GM21619 (cell line): ENCODE results near the gene INSIG1.

Source experiments
- ATAC-seq: cut with Tn5 transposase; IDR thresholded peaks from one replicate; pipeline ENCODE4 v1.9.1; 2021; ENCODE audit not compliant: unreplicated experiment

INSIG1 gene

GRCh38 chr7:155284496-155285274 lies 13.0 kb upstream of the INSIG1 start:
- no peak for ATAC-seq

- ATAC-seq = no peak
Observed at GRCh38 chr7:155285423-155285822, 12.3 kb upstream of the INSIG1 start.

DNA sequence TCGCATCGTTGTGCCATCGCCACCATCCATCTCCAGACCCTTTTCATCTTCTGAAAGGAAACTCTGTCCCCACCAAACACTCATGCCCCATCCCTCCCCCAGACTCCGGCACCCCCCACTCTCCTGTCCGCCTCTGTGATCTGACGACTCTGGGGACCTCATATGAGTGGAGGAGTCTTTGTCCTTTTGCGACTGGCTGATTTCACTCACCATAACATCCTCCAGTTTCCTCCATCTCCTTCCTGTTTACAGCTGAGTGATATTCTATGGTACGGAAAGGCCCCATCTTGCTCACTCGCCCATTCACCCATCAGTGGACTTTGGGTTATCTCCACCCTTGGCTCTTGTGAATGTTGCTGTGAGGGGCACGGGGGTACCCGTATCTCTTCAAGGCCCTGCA lies 11.8 kb upstream of the INSIG1 start:
- no peak for ATAC-seq

- ATAC-seq = no peak
Observed at GRCh38 chr7:155286686-155287085, 11.0 kb upstream of the INSIG1 start.

DNA sequence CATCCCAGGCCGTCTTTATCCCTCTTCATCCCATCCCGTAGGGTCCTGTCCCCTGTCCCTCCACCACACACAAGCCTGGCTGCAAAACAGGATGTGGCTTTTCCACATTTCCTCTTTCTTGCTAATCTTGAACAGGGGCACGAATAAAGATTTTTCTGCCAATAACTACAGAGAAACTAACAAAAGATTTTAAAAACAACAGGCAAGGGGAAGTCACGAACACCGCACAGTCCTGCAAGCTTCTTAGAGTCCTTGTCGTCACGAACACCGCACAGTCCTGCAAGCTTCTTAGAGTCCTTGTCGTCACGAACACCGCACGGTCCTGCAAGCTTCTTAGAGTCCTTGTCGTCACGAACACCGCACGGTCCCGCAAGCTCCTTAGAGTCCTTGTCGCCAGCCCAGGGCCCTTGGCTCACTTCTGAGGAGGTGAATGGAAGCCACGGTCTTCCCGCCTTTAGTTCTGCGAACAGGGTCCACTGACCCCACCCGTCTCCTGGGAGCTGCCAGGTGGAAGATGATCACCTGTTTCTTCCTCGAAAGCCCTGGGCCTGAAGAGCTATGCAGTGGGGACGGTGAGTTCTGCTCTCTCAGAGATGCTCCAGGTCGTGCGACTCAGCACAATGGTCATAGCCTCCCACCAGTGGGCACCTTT lies 10.3 kb upstream of the INSIG1 start:
- ATAC-seq = no peak

DNA sequence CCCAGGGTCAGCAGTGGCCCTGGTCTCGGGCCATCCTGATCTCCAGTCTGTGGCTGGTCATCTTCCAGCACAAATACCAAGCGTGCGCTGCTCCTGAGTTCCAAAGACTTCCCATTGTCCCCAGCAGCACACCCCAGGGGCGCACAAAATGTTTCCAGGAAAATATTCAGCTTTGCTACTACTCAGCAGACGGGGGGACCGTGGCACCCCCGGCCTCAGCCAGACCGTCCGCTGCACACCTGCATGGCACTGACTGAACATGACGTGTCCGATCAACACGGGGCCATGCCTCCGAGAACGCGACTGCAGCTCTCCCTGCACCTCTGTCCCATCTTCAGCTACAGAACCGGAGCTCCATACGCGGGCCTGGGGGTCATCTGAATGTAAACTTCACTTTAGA lies 9.6 kb upstream of the INSIG1 start:
- no peak for ATAC-seq

DNA sequence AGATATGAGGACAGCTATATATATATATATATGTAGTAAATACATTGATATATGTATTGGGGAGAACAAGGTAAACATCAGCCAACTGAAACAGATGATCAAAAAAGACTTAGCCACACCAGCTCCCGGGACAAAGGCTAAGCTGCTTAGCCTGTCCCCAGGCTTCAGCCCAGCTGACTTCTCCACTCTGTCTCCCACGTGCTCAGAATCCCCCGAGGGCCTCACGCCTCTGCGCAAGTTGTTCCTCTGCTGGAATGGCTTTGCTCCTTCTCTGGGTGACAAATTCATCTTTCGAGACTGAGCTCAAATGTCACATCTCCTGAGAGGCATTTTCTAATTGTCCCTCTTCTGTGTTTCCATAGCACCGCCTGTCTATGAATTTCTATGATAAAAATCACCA lies 8.6 kb upstream of the INSIG1 start:
- no peak for ATAC-seq

- ATAC-seq = no peak
Observed at GRCh38 chr7:155289949-155290501, 7.7 kb upstream of the INSIG1 start.

- ATAC-seq = no peak
Observed at GRCh38 chr7:155291045-155291530, 6.6 kb upstream of the INSIG1 start.

DNA sequence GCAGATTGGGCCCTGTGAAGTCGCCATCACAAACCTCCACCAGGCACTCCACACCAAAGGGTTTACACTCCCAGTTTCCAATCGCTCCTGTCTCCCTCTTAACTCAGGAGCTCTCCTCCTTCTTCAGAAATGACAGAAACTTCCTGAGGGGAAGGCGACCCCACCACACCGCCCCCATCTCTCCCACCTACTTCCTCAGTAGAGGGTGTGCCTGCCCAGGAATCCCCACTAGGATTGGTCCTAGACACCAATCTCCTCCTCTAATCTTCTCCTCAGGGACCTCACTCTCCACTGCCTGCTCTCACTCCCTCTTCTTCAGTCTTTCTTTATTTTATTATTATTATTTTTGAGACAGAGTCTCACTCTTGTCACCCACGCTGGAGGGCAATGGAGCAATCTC lies 5.9 kb upstream of the INSIG1 start:
- ATAC-seq = no peak

GRCh38 chr7:155292680-155293226 lies 4.9 kb upstream of the INSIG1 start:
- no peak for ATAC-seq

DNA sequence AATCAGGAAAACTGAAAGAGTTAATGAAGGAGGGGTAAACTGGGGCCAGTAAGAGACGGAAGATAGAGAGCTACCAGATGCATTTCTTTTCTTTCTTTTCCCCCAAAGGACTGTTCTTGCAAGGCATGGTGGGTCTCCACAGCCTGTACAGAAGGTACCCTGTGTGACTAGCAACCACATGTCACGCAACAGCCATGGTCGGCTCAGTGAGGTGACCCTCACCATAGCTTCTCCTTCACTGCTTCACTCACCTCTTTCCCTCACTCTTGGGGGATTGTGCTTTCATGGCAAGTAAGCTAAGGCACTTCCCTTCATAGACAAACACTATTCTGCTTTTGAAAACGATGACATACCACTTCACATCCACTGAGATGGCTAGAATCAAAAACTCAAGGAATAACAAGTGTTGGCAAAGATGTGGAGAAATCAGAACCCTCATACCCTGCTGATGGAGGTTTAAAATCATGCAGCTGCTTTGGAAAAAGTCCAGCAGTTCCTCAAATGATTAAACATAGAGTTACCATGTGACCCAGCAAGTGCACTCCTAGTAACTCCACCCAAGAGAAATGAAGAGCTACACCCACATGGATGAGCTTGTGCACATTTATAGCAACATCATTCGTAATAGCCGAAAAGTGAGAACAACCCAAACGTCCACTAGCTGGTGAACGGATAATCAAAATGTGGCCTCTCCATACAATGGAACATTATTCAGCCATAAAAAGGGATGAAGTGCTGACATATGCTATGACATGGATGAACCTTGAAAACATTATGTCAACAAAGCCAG lies 3.8 kb upstream of the INSIG1 start:
- no peak for ATAC-seq

GRCh38 chr7:155294511-155294778 lies 3.2 kb upstream of the INSIG1 start:
- no peak for ATAC-seq

DNA sequence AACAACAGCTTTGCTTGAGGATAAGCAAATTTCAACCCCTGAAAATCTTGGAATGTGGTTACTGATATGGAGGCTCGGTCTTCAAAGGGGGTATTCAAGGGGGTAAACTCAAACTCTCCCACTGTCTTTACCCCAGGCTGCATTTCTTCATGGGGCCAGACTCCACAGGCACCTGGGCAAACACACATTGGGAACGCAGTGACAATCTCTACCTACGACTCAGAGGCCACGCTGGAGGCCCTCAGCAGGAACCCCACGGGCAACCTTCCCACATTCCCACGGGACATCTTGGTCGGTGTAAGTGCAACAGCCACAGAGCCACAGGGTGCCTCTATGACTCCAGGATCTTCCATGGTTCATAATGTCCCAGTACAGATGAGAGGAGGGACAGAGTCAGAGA lies 2.2 kb upstream of the INSIG1 start:
- ATAC-seq = no peak

- no peak for ATAC-seq
Observed at GRCh38 chr7:155296006-155296787, 1.5 kb upstream of the INSIG1 start.

- ATAC-seq = peak; percentile 13
Observed at GRCh38 chr7:155296788-155297516, 726 bp upstream of the INSIG1 start.

DNA sequence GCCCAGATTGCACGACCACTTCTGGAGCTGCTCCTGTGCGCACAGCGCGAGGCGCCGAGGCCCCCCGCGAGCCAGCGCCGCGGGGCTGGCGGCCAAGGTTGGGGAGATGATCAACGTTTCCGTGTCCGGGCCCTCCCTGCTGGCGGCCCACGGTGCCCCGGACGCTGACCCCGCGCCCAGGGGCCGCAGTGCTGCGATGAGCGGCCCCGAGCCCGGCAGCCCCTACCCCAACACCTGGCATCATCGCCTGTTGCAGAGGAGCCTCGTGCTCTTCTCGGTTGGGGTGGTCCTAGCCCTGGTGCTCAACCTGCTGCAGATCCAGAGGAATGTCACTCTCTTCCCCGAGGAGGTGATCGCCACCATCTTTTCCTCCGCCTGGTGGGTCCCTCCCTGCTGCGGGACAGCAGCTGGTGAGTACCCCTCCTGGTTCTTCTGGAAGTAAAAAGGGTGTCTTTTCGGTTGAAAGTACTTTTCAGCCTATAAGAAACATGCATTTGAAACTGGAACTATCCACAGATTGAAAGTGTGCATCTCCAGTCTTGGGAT lies 683 bp downstream of the INSIG1 start:
- peak; percentile 4 for ATAC-seq

DNA sequence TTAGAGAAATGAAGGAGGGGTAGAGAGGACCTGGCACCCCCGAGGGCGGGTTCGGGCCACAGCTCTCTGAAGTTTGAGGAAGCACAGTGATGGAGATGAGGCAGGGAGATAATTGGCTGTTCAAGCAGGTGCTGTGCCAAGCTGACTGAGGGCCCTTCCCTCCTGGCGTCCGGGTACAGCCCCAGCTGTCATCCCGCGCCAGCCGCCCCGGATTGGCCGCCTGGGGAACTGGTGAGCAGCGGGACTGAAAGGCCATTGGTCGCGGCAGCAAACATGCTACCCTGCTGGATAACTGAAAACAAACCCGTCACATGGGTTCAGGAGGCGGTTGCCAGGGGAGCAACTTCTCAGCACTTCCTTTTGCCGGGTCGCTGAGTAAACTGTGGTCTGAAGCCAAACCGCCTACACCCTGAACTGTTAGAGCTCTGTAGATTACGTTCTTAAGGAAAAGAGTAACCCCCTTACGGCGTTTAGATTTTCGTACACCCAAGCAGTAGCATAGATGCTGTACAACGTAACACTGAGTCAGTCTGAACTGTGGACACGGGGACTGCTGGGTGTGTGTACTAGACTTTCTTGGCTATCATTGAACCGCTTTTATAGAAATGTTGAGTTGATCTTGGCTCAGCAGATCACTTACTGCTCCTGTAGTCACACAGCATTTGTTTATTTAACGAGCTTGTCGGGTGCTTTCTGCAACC lies 1.3 kb downstream of the INSIG1 start:
- peak; percentile 66 for ATAC-seq
